ENCODE measurements around the gene TOP2A. TPM values are rescaled to one million over a fixed set of nuclear protein-coding genes. Genes with fewer than 3 reads are reported as not detected.

The TOP2A gene
- total RNA-seq, 4 donors from 2014 or later = 0.26 to 145 (median 1.9) TPM; not detected in 1

DNA sequence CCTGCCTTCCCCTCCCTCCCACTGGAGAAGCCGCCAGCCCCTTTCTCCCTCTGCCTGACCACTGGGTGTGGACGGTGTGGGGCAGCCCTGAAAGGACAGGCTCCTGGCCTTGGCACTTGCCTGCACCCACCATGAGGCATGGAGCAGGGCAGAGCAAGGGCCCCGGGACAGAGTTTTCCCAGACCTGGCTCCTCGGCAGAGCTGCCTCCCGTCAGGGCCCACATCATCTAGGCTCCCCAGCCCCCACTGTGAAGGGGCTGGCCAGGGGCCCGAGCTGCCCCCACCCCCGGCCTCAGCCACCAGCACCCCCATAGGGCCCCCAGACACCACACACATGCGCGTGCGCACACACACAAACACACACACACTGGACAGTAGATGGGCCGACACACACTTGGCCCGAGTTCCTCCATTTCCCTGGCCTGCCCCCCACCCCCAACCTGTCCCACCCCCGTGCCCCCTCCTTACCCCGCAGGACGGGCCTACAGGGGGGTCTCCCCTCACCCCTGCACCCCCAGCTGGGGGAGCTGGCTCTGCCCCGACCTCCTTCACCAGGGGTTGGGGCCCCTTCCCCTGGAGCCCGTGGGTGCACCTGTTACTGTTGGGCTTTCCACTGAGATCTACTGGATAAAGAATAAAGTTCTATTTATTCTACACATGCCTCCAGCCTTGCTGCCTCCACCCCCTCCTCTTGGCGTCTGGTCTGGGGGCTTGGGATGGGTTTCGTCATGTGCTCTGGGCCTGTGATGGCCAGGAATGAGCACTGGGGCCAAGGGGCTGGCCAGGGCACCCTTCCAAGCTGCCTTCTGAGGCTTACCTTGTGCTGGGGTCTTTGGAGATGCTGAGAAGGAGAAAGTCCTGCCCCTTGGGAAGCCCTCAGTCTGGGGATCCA is 60.5 kb downstream of the TOP2A start:
- intact Hi-C loops (cut with DNase I; ENCODE audit: low total_unique reads) = loop anchor here (10.0 kb wide), 1 partner anchor 178 kb away; no protein-coding TSS in a partner anchor
- H3K36me3 ChIP-seq = no peaks in the 10 kb centered on the region
- H3K9me3 ChIP-seq = no peaks in the 10 kb centered on the region
- DNase-seq = no peak
- H3K4me3 ChIP-seq = no peak overlapping the region
- TF ChIP-seq, protein P1, sequence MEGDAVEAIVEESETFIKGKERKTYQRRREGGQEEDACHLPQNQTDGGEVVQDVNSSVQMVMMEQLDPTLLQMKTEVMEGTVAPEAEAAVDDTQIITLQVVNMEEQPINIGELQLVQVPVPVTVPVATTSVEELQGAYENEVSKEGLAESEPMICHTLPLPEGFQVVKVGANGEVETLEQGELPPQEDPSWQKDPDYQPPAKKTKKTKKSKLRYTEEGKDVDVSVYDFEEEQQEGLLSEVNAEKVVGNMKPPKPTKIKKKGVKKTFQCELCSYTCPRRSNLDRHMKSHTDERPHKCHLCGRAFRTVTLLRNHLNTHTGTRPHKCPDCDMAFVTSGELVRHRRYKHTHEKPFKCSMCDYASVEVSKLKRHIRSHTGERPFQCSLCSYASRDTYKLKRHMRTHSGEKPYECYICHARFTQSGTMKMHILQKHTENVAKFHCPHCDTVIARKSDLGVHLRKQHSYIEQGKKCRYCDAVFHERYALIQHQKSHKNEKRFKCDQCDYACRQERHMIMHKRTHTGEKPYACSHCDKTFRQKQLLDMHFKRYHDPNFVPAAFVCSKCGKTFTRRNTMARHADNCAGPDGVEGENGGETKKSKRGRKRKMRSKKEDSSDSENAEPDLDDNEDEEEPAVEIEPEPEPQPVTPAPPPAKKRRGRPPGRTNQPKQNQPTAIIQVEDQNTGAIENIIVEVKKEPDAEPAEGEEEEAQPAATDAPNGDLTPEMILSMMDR (IDR thresholded peaks at IDR 0.05) = no peak
- no peak for TF ChIP-seq POLR2A (IDR thresholded peaks at IDR 0.05)
- H3K27ac ChIP-seq = peak overlapping the region; percentile 49 to 68
- H3K4me1 ChIP-seq = peaks cover 0 to 3% of the 10 kb centered on the region in 2 donors
- H3K27me3 ChIP-seq = no peaks in the 10 kb centered on the region

DNA sequence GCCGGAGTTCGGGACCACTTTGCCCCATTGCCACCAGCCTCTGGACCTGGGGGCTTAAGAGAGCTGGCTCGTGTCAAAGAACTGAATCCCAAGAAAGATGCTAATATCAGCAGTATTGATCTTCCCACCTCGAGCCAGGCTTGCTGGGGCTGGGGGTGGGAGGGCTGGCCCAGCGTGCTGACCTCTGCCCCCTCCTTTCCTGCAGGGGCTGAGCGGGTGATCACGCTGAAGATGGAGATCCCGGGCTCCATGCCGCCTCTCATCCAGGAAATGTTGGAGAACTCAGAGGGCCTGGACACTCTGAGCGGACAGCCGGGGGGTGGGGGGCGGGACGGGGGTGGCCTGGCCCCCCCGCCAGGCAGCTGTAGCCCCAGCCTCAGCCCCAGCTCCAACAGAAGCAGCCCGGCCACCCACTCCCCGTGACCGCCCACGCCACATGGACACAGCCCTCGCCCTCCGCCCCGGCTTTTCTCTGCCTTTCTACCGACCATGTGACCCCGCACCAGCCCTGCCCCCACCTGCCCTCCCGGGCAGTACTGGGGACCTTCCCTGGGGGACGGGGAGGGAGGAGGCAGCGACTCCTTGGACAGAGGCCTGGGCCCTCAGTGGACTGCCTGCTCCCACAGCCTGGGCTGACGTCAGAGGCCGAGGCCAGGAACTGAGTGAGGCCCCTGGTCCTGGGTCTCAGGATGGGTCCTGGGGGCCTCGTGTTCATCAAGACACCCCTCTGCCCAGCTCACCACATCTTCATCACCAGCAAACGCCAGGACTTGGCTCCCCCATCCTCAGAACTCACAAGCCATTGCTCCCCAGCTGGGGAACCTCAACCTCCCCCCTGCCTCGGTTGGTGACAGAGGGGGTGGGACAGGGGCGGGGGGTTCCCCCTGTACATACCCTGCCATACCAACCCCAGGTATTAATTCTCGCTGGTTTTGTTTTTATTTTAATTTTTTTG is 61.6 kb downstream of the TOP2A start:
- H3K27ac ChIP-seq = peak overlapping the region; percentile 65 to 68
- DNase-seq = peak; percentile 60 to 64
- TF ChIP-seq, protein P1 (IDR thresholded peaks at IDR 0.05) = no peak
- TF ChIP-seq POLR2A (IDR thresholded peaks at IDR 0.05) = no peak

DNA sequence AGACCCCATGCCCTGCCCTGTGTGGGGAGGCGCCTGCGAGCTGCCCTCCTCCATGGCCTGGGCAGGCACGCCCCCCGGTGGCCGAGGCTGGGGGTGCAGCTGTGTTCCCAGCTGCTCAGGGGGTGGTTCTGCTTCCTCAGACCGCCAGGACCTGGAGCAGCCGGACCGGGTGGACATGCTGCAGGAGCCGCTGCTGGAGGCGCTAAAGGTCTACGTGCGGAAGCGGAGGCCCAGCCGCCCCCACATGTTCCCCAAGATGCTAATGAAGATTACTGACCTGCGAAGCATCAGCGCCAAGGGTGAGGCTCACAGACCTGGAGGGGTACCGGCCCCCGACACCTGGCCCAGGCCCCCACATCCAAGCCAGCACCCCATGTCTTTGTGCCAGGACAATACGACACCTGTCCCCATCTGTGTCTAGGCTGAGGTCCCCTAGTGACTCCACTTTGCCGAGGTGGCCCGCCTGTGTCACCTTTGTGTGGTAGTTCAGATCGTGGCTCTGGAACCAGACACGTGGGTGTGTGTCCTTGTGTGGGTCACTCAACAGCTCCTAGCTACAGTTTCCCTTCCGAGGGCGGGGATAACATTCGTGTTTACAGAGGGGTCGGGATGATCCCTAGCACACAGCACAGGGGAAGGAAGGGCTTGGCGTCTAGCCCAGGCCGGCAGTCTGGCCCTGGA is 62.4 kb downstream of the TOP2A start:
- Histone ChIP-seq H3K4me1 (peaks cover 3 to 9% of the 10 kb centered on the region in 2 donors), H3K4me3 (no peak overlapping the region), H3K9me3 (no peaks in the 10 kb centered on the region), H3K27ac (peak overlapping the region; percentile 65 to 68), H3K27me3 (no peaks in the 10 kb centered on the region), H3K36me3 (no peaks in the 10 kb centered on the region)
- intact Hi-C loops (cut with DNase I; ENCODE audit: low total_unique reads) = loop anchor here (2.0 to 10.0 kb wide), 2 partner anchors 52 to 180 kb away; no protein-coding TSS in a partner anchor
- TF ChIP-seq POLR2A (IDR thresholded peaks at IDR 0.05) = peak in 1 of 2 donors; percentile 21
- TF ChIP-seq, protein P1 (IDR thresholded peaks at IDR 0.05) = peak; percentile 97 to 99 (median 99)
- DNase-seq = peak; percentile 81 to 86

More for the DNA sequence above, 61.6 kb downstream of the TOP2A start:
- no peaks in the 10 kb centered on the region for H3K9me3 ChIP-seq
- no peak overlapping the region for H3K4me3 ChIP-seq
- H3K4me1 ChIP-seq = peaks cover 0 to 3% of the 10 kb centered on the region in 2 donors
- intact Hi-C loops (cut with DNase I; ENCODE audit: low total_unique reads) = loop anchor here (2.0 to 10.0 kb wide), 2 partner anchors 53 to 179 kb away; no protein-coding TSS in a partner anchor
- H3K36me3 ChIP-seq = no peaks in the 10 kb centered on the region
- no peaks in the 10 kb centered on the region for H3K27me3 ChIP-seq

DNA sequence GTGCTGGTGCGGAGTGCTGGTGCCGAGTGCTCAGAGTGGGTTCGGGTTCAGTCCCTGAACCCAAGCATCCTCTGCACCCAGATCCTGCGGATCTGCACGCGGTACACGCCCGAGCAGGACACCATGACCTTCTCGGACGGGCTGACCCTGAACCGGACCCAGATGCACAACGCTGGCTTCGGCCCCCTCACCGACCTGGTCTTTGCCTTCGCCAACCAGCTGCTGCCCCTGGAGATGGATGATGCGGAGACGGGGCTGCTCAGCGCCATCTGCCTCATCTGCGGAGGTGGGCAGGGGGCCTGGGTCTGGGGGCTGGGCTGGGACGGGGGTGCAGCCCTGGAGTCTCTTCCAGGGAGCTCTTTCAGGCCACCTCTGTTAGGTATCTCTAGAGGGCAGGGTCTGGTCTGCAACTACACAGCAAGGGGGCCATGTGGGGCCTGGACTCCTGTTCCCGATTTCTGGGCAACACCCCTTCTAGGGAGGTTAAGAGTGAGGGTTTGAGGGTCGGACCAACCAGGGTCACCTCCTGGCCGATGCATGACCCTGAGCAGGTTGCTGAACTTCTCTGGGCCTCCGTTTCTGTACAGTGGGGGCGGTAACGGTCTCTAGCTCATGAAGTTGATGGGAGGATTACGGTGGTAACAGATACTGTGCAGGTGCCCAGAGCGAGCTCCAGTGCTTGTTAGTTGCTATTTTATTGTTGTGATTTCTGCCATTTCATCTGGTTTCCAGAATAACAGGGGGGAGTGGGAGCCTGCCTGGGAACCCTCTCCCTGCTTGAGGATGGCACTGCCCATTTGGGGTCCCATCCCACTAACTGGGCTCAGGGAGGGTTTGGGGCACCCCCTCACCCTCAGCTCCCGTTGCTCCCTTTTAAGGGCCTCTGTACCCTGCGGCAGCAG is 63.2 kb downstream of the TOP2A start:
- Histone ChIP-seq H3K4me3 (no peak overlapping the region), H3K36me3 (no peaks in the 10 kb centered on the region), H3K4me1 (peaks cover 9 to 17% of the 10 kb centered on the region in 2 donors), H3K27ac (peak overlapping the region; percentile 65 to 68), H3K9me3 (no peaks in the 10 kb centered on the region), H3K27me3 (no peaks in the 10 kb centered on the region)
- DNase-seq = no peak
- intact Hi-C loops (cut with DNase I; ENCODE audit: low total_unique reads) = loop anchor here (2.0 to 10.0 kb wide), 2 partner anchors 52 to 180 kb away; no protein-coding TSS in a partner anchor
- TF ChIP-seq, protein P1 (IDR thresholded peaks at IDR 0.05) = no peak
- no peak for TF ChIP-seq POLR2A (IDR thresholded peaks at IDR 0.05)
